Measurements from ENCODE around the gene NADSYN1.
"Not testable (repeated sequence)": the region's sequence is repeated elsewhere in the genome, so short reads cannot be mapped to it uniquely, and the experiment has no call there.

Gene NADSYN1

GRCh38 chr11:71526796-71527575, 74.0 kb downstream of the NADSYN1 start, which contains the start of gene KRTAP5-7:
Gene KRTAP5-7, plus strand, starts transcription at chr11:71527267. Its CDS starts 34 bp downstream, at chr11:71527301.
- not testable (repeated sequence) for DNase-seq (ENCODE audit: low read depth)

- DNase-seq (ENCODE audit: low read depth): no peak
These were observed 74.7 kb downstream of the NADSYN1 start for GRCh38 chr11:71527576-71528210.

- no peak for DNase-seq (ENCODE audit: low read depth)
These were observed 77.6 kb downstream of the NADSYN1 start for GRCh38 chr11:71530602-71531001.

GRCh38 chr11:71532036-71532610, 79.1 kb downstream of the NADSYN1 start:
- DNase-seq (ENCODE audit: low read depth): no peak

GRCh38 chr11:71534711-71535608, 82.0 kb downstream of the NADSYN1 start:
- DNase-seq (ENCODE audit: low read depth): not testable (repeated sequence)

GRCh38 chr11:71535825-71536224, 82.8 kb downstream of the NADSYN1 start:
- no peak for DNase-seq (ENCODE audit: low read depth)

- DNase-seq (ENCODE audit: low read depth): no peak
These were observed 84.5 kb downstream of the NADSYN1 start for GRCh38 chr11:71537537-71537936.

GRCh38 chr11:71537977-71538665, 85.1 kb downstream of the NADSYN1 start, which contains the start of gene KRTAP5-8:
Gene KRTAP5-8, plus strand, starts transcription at chr11:71538025. Its CDS starts 31 bp downstream, at chr11:71538056.
- not testable (repeated sequence) for DNase-seq (ENCODE audit: low read depth)

- no peak for DNase-seq (ENCODE audit: low read depth)
These were observed 85.6 kb downstream of the NADSYN1 start for GRCh38 chr11:71538666-71538990.

GRCh38 chr11:71539017-71539416, 86.0 kb downstream of the NADSYN1 start:
- DNase-seq (ENCODE audit: low read depth): no peak

- not testable (repeated sequence) for DNase-seq (ENCODE audit: low read depth)
These were observed 87.0 kb downstream of the NADSYN1 start for GRCh38 chr11:71539971-71540370.

GRCh38 chr11:71540521-71541304, 87.7 kb downstream of the NADSYN1 start:
- not testable (repeated sequence) for DNase-seq (ENCODE audit: low read depth)

- DNase-seq (ENCODE audit: low read depth): no peak
These were observed 89.4 kb downstream of the NADSYN1 start for GRCh38 chr11:71542382-71542781.

- no peak for DNase-seq (ENCODE audit: low read depth)
These were observed 90.1 kb downstream of the NADSYN1 start for GRCh38 chr11:71542879-71543777.

- no peak for DNase-seq (ENCODE audit: low read depth)
These were observed 90.9 kb downstream of the NADSYN1 start for GRCh38 chr11:71543866-71544265.

- no peak for DNase-seq (ENCODE audit: low read depth)
These were observed 91.7 kb downstream of the NADSYN1 start for GRCh38 chr11:71544525-71545214.

GRCh38 chr11:71545405-71545966, 92.5 kb downstream of the NADSYN1 start:
- DNase-seq (ENCODE audit: low read depth): no peak

GRCh38 chr11:71548120-71548519, 95.1 kb downstream of the NADSYN1 start, which contains the start of gene KRTAP5-9:
Gene KRTAP5-9, plus strand, starts transcription at chr11:71548420. Its CDS starts 238 bp downstream, at chr11:71548658.
- no peak for DNase-seq (ENCODE audit: low read depth)

All from stimulated activated CD8-positive, alpha-beta memory T cell treated with anti-CD3 and anti-CD28 coated beads, Interleukin-15, amount 100 ng/mL, for 1 hour (primary cell).